Measurements from ENCODE around the gene SPRR2G.
A peak's percentile ranks its signal among the peaks of the same experiment; 100 is the strongest.
"Not testable (repeated sequence)": the region's sequence is repeated elsewhere in the genome, so short reads cannot be mapped to it uniquely, and the experiment has no call there.

SPRR2G gene

DNA sequence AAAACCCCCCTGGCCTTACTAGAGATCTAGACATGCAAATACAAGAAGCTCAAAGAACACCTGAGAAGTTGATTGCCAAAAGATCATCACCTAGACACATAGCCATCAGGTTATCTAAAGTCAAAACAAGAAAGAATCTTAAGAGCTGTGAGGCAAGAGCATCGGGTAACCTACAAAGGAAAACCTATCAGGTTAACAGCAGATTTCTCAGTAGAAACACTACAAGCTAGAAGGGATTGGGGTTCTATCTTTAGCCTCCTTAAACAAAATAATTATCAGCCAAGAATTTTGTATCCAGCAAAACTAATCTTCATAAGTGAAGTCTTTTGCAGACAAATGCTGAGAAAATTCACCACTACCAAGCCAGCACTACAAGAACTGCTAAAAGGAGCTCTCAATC is 25.2 kb downstream of the SPRR2G start:
- TF ChIP-seq, protein P1, sequence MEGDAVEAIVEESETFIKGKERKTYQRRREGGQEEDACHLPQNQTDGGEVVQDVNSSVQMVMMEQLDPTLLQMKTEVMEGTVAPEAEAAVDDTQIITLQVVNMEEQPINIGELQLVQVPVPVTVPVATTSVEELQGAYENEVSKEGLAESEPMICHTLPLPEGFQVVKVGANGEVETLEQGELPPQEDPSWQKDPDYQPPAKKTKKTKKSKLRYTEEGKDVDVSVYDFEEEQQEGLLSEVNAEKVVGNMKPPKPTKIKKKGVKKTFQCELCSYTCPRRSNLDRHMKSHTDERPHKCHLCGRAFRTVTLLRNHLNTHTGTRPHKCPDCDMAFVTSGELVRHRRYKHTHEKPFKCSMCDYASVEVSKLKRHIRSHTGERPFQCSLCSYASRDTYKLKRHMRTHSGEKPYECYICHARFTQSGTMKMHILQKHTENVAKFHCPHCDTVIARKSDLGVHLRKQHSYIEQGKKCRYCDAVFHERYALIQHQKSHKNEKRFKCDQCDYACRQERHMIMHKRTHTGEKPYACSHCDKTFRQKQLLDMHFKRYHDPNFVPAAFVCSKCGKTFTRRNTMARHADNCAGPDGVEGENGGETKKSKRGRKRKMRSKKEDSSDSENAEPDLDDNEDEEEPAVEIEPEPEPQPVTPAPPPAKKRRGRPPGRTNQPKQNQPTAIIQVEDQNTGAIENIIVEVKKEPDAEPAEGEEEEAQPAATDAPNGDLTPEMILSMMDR (IDR thresholded peaks at IDR 0.05) = no peak
- Mint-ChIP-seq H3K4me3 (no peak overlapping the region), H3K9me3 (peaks cover 68% of the 10 kb centered on the region), H3K36me3 (ENCODE audit: low read depth) (peaks cover 14% of the 10 kb centered on the region), H3K4me1 (peaks cover 11% of the 10 kb centered on the region), H3K27me3 (ENCODE audit: low read depth, poor library complexity) (peaks cover 14% of the 10 kb centered on the region), H3K27ac (no peak overlapping the region)
- DNase-seq = no peak

GRCh38 chr1:153123793-153124192 is 26.9 kb downstream of the SPRR2G start:
- H3K27ac Mint-ChIP-seq, H3K4me3 Mint-ChIP-seq, DNase-seq: not testable (repeated sequence)
- H3K4me1 Mint-ChIP-seq = peaks cover 17% of the 10 kb centered on the region
- peaks cover 14% of the 10 kb centered on the region for H3K27me3 Mint-ChIP-seq (ENCODE audit: low read depth, poor library complexity)
- H3K36me3 Mint-ChIP-seq (ENCODE audit: low read depth) = peaks cover 14% of the 10 kb centered on the region
- H3K9me3 Mint-ChIP-seq = peaks cover 59% of the 10 kb centered on the region

DNA sequence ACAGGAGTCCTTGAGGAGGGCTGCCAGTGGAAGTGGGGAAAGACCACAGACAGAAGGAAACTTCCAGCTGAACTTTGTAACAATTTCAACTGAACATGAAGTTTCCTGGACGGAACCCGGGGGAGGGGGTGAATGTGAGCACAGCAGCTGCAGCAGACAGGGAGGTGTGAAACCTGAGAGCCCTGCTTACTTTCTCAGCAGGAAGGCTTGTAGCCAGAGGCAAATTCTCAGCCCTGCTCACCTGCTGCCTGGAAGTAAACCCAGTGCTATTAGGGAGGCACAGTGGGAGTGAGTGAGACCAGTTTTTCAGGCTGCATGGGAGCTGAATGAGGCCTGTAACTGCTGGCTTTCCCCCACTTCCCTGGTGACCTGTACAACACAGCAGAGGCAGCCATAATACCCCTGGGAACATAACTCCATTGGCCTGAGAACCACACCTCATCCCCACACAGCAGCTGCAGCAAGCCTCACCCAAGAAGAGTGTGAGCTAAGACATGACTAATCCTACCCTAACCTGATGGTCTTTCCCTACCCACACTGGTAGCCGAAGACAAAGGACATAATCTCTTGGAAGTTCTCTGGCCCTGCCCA is 27.8 kb downstream of the SPRR2G start:
- Mint-ChIP-seq H3K4me1 (peaks cover 17% of the 10 kb centered on the region), H3K27ac (peak overlapping the region; percentile 68), H3K27me3 (ENCODE audit: low read depth, poor library complexity) (peaks cover 14% of the 10 kb centered on the region), H3K9me3 (peaks cover 59% of the 10 kb centered on the region), H3K36me3 (ENCODE audit: low read depth) (peaks cover 14% of the 10 kb centered on the region), H3K4me3 (peak overlapping the region; percentile 61)
- TF ChIP-seq, protein P1 (IDR thresholded peaks at IDR 0.05) = no peak
- DNase-seq = peak; percentile 29

DNA sequence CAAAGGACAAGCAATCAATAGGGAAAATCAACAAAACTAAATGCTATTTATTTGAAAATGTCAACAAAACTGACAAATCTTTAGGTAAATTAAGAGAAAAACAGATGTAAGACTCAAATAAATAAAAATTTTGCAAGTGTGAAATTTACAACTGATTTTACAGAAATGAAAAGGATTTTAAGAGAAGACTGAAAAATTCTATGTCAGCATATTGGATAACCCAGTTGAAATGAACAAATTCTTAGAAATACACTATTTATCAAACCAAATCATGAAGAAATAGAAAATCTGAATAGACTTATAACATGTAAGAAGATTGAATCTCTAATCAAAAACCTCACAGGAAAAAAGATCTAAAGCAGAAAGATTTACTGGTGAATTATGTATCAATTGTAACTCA is 29.7 kb downstream of the SPRR2G start:
- Mint-ChIP-seq H3K4me3 (no peak overlapping the region), H3K9me3 (peaks cover 46% of the 10 kb centered on the region), H3K36me3 (ENCODE audit: low read depth) (peaks cover 14% of the 10 kb centered on the region), H3K27me3 (ENCODE audit: low read depth, poor library complexity) (peaks cover 14% of the 10 kb centered on the region), H3K27ac (no peak overlapping the region), H3K4me1 (peaks cover 17% of the 10 kb centered on the region)
- DNase-seq = no peak
- TF ChIP-seq, protein P1 (IDR thresholded peaks at IDR 0.05) = no peak

GRCh38 chr1:153119491-153119971 is 31.2 kb downstream of the SPRR2G start:
- Mint-ChIP-seq H3K36me3 (ENCODE audit: low read depth) (peaks cover 9% of the 10 kb centered on the region), H3K27me3 (ENCODE audit: low read depth, poor library complexity) (peaks cover 4% of the 10 kb centered on the region), H3K27ac (no peak overlapping the region), H3K4me1 (peaks cover 17% of the 10 kb centered on the region), H3K4me3 (no peak overlapping the region), H3K9me3 (peaks cover 32% of the 10 kb centered on the region)
- DNase-seq = peak; percentile 9
- TF ChIP-seq, protein P1 (IDR thresholded peaks at IDR 0.05) = no peak

- H3K27ac Mint-ChIP-seq; H3K4me3 Mint-ChIP-seq; H3K27me3 Mint-ChIP-seq (ENCODE audit: low read depth, poor library complexity); H3K4me1 Mint-ChIP-seq; DNase-seq; H3K9me3 Mint-ChIP-seq; H3K36me3 Mint-ChIP-seq (ENCODE audit: low read depth): not testable (repeated sequence)
Observed at GRCh38 chr1:153115264-153115663, 35.4 kb downstream of the SPRR2G start.

- H3K4me3 Mint-ChIP-seq = no peak within 1 kb of the TSS
- peaks cover 6% of the 10 kb centered on the region for H3K27me3 Mint-ChIP-seq (ENCODE audit: low read depth, poor library complexity)
- H3K27ac Mint-ChIP-seq = no peak within 1 kb of the TSS
- TF ChIP-seq, protein P1 (IDR thresholded peaks at IDR 0.05) = no peak
- H3K36me3 Mint-ChIP-seq (ENCODE audit: low read depth) = no peaks in the 10 kb centered on the region
- H3K4me1 Mint-ChIP-seq = no peaks in the 10 kb centered on the region
- DNase-seq = no peak
- H3K9me3 Mint-ChIP-seq = peaks cover 8% of the 10 kb centered on the region
Observed at GRCh38 chr1:153113416-153113815, 37.3 kb downstream of the SPRR2G start, which contains the start of gene SPRR2F. Gene SPRR2F, minus strand, starts transcription at chr1:153113516. Its CDS starts 783 bp downstream, at chr1:153112733.

- not testable (repeated sequence) for H3K4me1 Mint-ChIP-seq; H3K27ac Mint-ChIP-seq; H3K36me3 Mint-ChIP-seq (ENCODE audit: low read depth); DNase-seq; H3K27me3 Mint-ChIP-seq (ENCODE audit: low read depth, poor library complexity); H3K4me3 Mint-ChIP-seq
- peaks cover 17% of the 10 kb centered on the region for H3K9me3 Mint-ChIP-seq
Observed at GRCh38 chr1:153112454-153112853, 38.2 kb downstream of the SPRR2G start.
